Measurements from ENCODE around the gene FTCD. TPM values are rescaled to one million over a fixed set of nuclear protein-coding genes. Genes with fewer than 3 reads are reported as not detected.
A peak's percentile ranks its signal among the peaks of the same experiment; 100 is the strongest.
"Not testable (repeated sequence)": the region's sequence is repeated elsewhere in the genome, so short reads cannot be mapped to it uniquely, and the experiment has no call there.

The FTCD gene
- total and polyA plus RNA-seq, 2 of the 8 experiments (the other 6 are each of a cell fraction or from before 2014, with no cell fraction given), result 3.3 to 4.9 TPM

GRCh38 chr21:46140352-46141003 is 14.9 kb downstream of the FTCD start:
- WGBS, 2 experiments (ENCODE audit: extremely low coverage in 1 of 2, insufficient coverage in 1 of 2, insufficient read length in 1 of 2, insufficient replicate concordance in 2 of 2, low coverage in 1 of 2, low lambda C conversion rate in 2 of 2, missing lambda C conversion rate in 1 of 2), result 50% methylated on average over 27 of the region's 29 CpGs; no CpG with 5 or more reads in 1 of the 2 experiments
- Histone ChIP-seq H3K27me3 (replicated peaks in 1 of 4; ENCODE audit: control insufficient read depth in 3 of 4, extremely low read depth in 1 of 4, insufficient read depth in 3 of 4, low read length in 3 of 4) (peaks cover 0 to 24% (median 8%) of the 10 kb centered on the region in 4 experiments; a peak in 4 of 7 replicates), H2BK20ac (ENCODE audit: low read length) (0 out of 2 replicates have a peak overlapping the region, but pooled peaks have one; percentile 90), H2BK12ac (ENCODE audit: low read depth, low read length) (peak overlapping the region; percentile 50; the same call in 1 of the 2 replicates), H4K8ac (ENCODE audit: extremely low read depth, insufficient read depth, low read length) (0 out of 2 replicates have a peak overlapping the region, but pooled peaks have one; percentile 3), H2BK15ac (ENCODE audit: low read length) (peak overlapping the region; percentile 92; the same call in 1 of the 2 replicates), H3K4me2 (ENCODE audit: insufficient read depth in 1 of 2, low read depth in 2 of 2, low read length in 2 of 2) (peak overlapping the region; percentile 57 to 78), H2AK5ac (ENCODE audit: low read depth, low read length) (peak overlapping the region; percentile 75; the same call in 1 of the 2 replicates), H3K4me3 (ENCODE audit: extremely low read depth in 1 of 4, insufficient read depth in 2 of 4, low read depth in 3 of 4, low read length in 4 of 4) (peak overlapping the region; percentile 17 to 53 (median 22); a peak in 7 of 8 replicates), H2AFZ (ENCODE audit: low read length) (0 out of 2 replicates have a peak overlapping the region, but pooled peaks have one; percentile 78), H3K9ac (replicated peaks in 1 of 4; ENCODE audit: extremely low read depth in 1 of 4, low read depth in 3 of 4, low read length in 3 of 4) (peak overlapping the region in 1 of 4 experiments; percentile 24; a peak in 2 of 7 replicates)
- H3K4me1 ChIP-seq (replicated peaks in 1 of 4; ENCODE audit: control insufficient read depth in 3 of 4, insufficient read depth in 4 of 4, low read length in 3 of 4); H3K4ac ChIP-seq (replicated peaks; ENCODE audit: insufficient read length, low read depth, low read length); H3K18ac ChIP-seq (ENCODE audit: extremely low read depth, low read length); H3K79me1 ChIP-seq (ENCODE audit: low read depth, low read length); H3K23ac ChIP-seq (ENCODE audit: insufficient read length); H3K9me3 ChIP-seq (ENCODE audit: insufficient read depth in 2 of 2, low read depth in 1 of 2, low read length in 1 of 2); H2BK5ac ChIP-seq (ENCODE audit: low read depth, low read length); H3K23me2 ChIP-seq (ENCODE audit: low read depth, low read length); H3K14ac ChIP-seq (ENCODE audit: insufficient read length); H3K79me2 ChIP-seq (ENCODE audit: control insufficient read depth in 1 of 2, insufficient read depth in 2 of 2, low read length in 2 of 2); H2BK120ac ChIP-seq (replicated peaks; ENCODE audit: low read depth, low read length); H4K20me1 ChIP-seq (replicated peaks in 1 of 2; ENCODE audit: control insufficient read depth in 1 of 2, insufficient read depth in 2 of 2, low read length in 2 of 2); H3K27ac ChIP-seq (ENCODE audit: low read depth, low read length); H4K91ac ChIP-seq (replicated peaks; ENCODE audit: insufficient read length, low read length); DNase-seq (ENCODE audit: low read depth in 1 of 2, low spot score in 2 of 2); H3K56ac ChIP-seq (replicated peaks; ENCODE audit: insufficient read length, low read depth, low read length); H3K36me3 ChIP-seq (ENCODE audit: control insufficient read depth in 2 of 4, insufficient read depth in 4 of 4, low read length in 3 of 4); H4K5ac ChIP-seq (ENCODE audit: insufficient read length, low read depth, low read length): not testable (repeated sequence)
- CTCF ChIA-PET (ENCODE audit: partially characterized antibody), result interaction anchor here (0.6 to 4.1 kb wide), 4 partner anchors 9 to 196 kb away, joined by 3 to 47 read pairs (median 21); no protein-coding TSS in a partner anchor
- POLR2A ChIA-PET (ENCODE audit: partially characterized antibody), result interaction anchor here (1.3 to 3.6 kb wide), 3 partner anchors 11 to 165 kb away, joined by 3 to 12 read pairs (median 6); partner anchors contain the start of gene COL6A1
- peak; percentile 71 for FAIRE-seq

Measured in H1 (cell line).